Dermis microvascular lymphatic vessel endothelial cell (primary cell): Measurements from ENCODE around the gene WDR64. TPM values are rescaled to one million over a fixed set of nuclear protein-coding genes. Genes with fewer than 3 reads are reported as not detected.
"Not testable (repeated sequence)": the region's sequence is repeated elsewhere in the genome, so short reads cannot be mapped to it uniquely, and the experiment has no call there.

ENCODE experiments used
- DNase-seq, 2 donors: peaks; one replicate each; pipeline versions ENCODE4 v3.0.0 to v3.0.0-alpha.2; 2010; ENCODE audit warnings: low read depth in 2 of 2
- total RNA-seq: library from RNA; depleted of rRNA; stranded (reverse); fragments of >200 nt; gene quantifications from 2 replicates; pipeline ENCODE4 v1.2.1, GENCODE V29; 2014

WDR64 gene
- total RNA-seq, 1 donor from 2014 or later = not detected

DNA sequence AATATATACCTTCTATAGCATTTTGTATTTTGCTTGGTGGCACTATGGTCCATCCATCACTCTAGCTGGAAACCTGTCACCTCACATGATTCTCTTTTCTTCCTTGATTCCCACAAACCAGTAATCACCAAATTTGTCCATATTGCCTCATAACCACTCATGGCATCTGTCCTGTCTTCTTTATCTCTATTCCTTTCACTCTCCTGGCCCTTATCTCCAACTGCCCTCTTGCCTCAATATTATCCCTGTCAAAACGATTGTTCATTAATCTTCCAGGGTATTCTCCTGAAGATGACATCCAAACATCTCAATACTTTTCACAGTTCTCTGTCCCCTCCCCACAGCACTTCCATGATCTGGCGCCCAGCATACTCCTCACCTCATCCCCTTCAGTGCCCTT, 46.1 kb downstream of the WDR64 start:
- no peak for DNase-seq

- no peak for DNase-seq
Observed at GRCh38 chr1:241701483-241702295, 49.6 kb downstream of the WDR64 start.

DNA sequence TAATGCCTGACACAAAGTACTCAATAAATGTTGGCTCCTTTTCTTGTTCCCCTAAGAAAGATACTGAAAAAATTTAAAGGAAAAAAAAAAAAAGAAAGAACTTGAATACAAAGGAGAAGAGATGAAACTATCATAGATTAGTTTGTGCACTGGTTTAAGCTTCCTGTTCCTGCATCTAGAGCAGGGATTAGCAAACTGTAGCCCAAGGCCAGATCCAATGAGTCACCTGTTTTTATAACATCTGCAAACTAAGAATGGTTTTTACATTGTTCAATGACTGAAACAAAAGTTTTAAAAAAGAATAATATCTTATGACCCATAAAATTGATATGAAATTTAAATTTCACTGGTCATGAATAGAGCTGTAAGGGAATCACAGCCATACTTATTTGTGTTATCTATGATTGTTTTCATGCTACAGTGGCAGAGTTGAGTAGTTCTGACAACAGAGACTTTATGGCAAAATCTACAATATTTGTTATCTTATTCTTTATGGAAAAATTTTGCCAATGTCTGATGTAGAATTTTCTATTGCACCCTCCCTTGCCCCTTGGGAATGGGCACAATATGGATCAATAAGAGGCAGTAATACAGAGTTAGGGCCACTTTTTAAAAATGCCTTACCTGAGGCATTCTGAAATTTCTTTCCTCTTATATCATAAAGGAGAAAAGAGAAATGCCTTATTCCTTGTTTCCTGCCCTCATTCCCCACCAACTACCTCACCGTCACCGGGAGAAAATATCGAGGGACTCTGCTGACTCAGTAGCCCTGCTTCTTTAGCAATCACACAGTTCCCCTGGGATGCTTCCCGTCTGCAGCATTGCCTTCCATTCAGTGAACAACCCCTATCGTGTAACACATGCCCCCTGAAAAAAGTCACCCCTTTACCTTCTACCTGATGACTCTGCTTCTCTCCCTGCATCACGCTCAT, 50.6 kb downstream of the WDR64 start:
- no peak for DNase-seq

DNA sequence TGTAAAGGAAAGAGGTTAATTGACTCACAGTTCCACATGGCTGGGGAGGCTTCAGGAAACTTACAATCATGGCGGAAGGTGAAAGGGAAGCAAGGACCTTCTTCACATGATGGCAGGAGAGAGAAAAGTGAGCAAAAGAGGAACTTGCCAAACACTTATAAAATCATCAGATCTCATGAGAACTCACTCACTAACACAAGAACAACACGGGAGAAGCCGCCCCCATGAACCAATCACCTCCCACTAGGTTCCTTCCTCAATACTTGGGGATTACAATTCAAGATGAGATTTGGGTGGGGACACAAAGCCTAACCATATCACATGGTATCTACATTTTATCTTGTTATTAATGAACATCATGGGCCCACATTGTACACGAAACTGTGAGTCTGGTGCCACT, 51.7 kb downstream of the WDR64 start:
- DNase-seq = not testable (repeated sequence)

DNA sequence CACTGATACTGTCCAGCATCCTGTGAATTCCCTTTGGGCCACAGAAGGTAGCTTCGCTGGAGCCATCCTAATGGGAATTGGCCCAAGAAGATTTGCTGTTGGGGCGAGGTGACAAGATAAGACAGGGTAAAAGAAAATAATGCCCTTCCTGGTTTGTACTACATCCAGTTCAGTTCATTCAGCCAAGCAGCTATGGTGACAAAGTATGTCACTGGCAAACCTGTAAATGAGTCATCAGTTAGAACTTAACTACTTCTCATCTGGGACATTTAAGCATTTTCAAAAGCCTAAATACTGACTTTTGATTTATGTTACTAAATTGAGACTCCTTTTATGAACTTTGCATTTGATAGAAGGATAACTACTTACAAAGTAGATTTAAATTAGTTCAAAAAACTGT, 54.2 kb downstream of the WDR64 start:
- no peak for DNase-seq

GRCh38 chr1:241706967-241707366, 54.9 kb downstream of the WDR64 start:
- DNase-seq = no peak

GRCh38 chr1:241707442-241707841, 55.4 kb downstream of the WDR64 start:
- no peak for DNase-seq

DNA sequence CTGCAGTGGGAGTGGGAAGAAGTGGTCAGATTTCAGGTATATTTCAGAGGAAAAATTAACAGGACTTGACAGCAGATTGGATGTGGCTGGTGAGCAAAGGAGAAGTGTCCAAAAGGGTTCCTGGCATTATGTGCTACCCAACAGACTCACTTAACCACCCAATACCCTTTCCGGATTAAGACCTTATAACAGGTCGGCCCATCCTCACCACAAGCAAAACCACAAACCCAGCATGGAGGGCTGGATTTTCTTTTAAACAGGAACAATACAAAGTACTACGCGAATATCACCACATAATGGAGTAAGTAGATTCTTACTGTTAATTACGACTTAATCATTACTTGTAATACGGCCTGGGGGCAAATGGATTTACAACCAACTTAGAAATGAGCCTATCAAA, 59.2 kb downstream of the WDR64 start:
- no peak for DNase-seq

DNA sequence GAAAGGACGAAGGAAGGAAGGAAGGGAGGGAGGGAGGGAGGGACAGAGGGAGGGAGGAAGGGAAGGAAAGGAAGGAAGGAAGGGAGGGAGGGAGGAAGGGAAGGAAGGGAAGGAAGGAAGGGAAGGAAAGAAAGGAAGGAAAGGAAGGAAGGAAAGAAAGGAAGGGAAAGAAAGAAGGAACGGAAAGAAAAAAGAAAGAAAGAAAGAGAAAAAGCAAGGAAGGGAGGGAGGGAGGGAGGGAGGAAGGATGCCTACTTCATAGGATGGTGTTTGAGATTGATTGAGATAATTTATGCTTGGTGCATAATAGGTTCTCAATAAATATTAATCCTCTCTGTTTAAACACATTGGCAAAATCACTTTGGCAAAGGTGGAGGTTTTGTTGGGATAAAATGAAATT, 61.2 kb downstream of the WDR64 start:
- DNase-seq = no peak

- DNase-seq = no peak
Observed at GRCh38 chr1:241714321-241715218, 62.5 kb downstream of the WDR64 start.

GRCh38 chr1:241715435-241715834, 63.4 kb downstream of the WDR64 start:
- DNase-seq = no peak

GRCh38 chr1:241715956-241716355, 63.9 kb downstream of the WDR64 start:
- DNase-seq = no peak

- no peak for DNase-seq
Observed at GRCh38 chr1:241716915-241717656, 65.0 kb downstream of the WDR64 start.

GRCh38 chr1:241717975-241718374, 65.9 kb downstream of the WDR64 start:
- DNase-seq = no peak

DNA sequence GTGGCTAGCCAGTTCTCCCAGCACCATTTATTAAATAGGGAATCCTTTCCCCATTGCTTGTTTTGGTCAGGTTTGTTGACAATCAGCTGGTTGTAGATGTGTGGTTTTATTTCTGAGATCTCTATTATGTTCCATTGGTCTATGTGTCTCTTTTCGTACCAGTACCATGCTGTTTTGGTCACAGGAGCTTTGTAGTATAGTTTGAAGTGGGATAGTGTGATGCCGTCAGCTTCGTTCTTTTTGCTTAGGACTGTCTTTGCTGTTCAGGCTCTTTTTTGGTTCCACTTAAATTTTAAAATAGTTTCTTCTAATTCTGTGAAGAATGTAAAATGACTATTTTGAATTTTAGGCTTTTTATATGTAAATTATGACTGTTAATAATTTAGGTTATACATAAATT, 68.9 kb downstream of the WDR64 start:
- DNase-seq = no peak

DNA sequence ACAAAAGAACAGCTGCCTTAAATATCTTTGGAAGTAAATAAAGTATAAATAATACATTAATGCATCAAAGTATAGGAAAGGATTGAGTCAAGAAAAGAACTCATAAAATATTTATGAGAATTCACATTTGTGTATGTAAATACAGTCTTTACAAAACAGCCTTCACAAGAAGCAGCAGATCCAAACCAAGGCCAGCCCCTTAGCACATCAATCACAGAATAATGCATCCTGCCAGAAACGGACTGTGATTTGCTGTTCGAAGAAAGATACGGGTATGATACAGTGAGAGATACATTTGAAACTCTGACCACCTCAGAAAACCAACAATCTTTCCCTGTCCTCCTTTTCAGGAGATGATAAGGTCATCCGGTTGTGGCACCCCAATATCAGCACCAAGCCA, 70.9 kb downstream of the WDR64 start:
- no peak for DNase-seq

DNA sequence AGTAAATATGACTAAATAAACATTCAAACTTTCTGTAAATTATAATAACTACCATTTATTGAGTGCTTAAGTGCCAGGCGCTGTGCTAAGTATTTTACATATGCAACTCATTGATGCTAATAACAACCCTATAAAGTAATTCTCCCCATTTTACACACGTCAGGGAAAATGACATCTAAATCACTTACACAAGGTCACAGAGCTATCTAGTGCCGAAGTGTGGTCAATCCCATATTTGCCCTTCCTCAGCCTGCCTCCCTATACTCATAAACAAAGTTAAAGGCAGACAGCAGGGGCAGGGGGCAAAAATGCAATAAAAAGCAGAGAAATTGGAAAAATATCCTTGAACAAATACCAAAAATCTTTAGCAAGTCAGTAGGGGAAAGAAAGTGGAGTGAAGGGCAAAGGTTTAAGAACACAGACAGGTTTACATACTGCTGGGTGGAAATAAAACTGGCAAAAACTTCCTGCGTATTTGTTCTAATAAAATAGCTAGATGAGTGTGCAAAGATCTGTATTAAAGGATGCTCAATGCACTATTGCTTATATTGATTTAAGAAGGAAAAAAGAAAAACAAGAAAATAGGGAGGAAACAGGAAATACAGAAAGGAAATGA, 72.8 kb downstream of the WDR64 start:
- DNase-seq = no peak

DNA sequence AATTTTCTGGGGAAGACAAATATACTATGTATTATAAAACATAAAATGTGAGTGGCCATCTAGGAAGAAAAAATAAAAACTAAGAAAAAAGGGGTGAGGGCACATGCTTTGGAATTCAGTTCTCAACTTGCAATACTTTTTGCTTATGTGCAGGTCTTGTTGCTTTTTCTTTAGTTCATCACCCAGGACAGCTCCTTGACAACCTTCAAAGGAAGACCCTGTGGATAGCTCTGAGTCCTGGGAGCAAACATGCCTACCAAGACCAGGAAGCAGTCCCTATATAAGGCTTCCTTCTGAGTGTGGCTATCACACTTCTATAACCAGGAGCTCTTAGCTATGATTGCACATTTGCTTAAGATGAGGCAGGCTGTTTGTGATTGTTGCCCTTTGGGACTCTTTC, 78.0 kb downstream of the WDR64 start:
- DNase-seq = no peak

DNA sequence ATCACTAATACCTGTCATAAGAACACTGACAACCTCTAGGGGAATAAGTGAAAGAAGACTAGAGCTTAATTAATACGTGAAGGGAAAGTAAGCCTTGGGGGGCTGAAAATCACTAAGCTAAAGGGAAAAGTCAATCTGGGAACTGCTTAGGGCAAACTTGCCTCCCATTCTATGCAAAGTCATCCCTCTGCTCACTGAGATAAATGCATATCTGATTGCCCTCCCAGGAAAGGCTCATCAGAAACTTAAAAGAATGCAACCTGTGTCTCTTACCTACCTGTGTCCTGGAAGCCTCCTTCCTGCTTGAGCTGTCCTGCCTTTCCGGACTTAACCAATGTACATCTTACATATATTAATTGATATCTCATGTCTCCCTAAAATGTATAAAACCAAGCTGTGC, 81.8 kb downstream of the WDR64 start:
- no peak for DNase-seq

DNA sequence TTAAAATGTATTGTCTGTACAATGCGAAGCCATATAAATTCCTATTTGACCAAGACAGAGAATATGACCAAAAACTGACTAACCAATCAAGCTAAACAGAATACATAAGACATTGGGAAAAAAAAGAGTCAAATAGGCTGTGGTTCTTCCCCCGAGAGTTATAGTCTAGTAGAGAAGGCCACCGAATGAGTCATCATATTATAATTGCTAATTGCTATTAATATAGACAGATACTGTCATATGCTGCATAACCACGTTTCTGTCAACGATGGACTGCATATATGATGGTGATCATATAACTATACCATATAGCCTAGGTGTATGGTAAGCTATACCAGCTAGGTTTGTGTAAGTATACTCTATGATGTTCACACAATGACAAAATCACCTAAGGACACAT, 82.5 kb downstream of the WDR64 start:
- no peak for DNase-seq
